ENCODE data around the gene NPNT. TPM values are rescaled to one million over a fixed set of nuclear protein-coding genes. Genes with fewer than 3 reads are reported as not detected.

The NPNT gene
- total RNA-seq, 4 donors from 2014 or later, result 86.1 to 150 (median 114) TPM

- no peaks in the 10 kb centered on the region for H3K36me3 ChIP-seq
- no peaks in the 10 kb centered on the region for H3K4me1 ChIP-seq
- no peaks in the 10 kb centered on the region for H3K9me3 ChIP-seq
- 18 to 67% methylated on average over 2 of the region's 2 CpGs for WGBS, 2 donors (ENCODE audit: low coverage in 1 of 2)
- no peak overlapping the region for H3K4me3 ChIP-seq
- no peak for TF ChIP-seq CTCF (IDR thresholded peaks at IDR 0.05)
- no peak for TF ChIP-seq EP300 (IDR thresholded peaks at IDR 0.05)
- ATAC-seq, result no peak
- H3K27me3 ChIP-seq, result no peaks in the 10 kb centered on the region
- H3K27ac ChIP-seq, result no peak overlapping the region
These were observed 107.7 kb downstream of the NPNT start for GRCh38 chr4:106002994-106003393.

- WGBS, 2 donors (ENCODE audit: low coverage in 1 of 2), result 100% methylated on average over 2 of the region's 2 CpGs; no CpG with 5 or more reads in 1 of the 2 donors
- peaks cover 0 to 19% (median 0%) of the 10 kb centered on the region in 3 donors for H3K9me3 ChIP-seq
- ATAC-seq, result no peak
These were observed 115.5 kb downstream of the NPNT start for GRCh38 chr4:106010761-106011160.

GRCh38 chr4:106011387-106011786 is 116.1 kb downstream of the NPNT start:
- WGBS, 2 donors (ENCODE audit: low coverage in 1 of 2), result 80 to 100% methylated on average over 1 of the region's 1 CpG
- H3K4me3 ChIP-seq, result no peak overlapping the region
- TF ChIP-seq POLR2A (IDR thresholded peaks at IDR 0.05), result no peak
- no peak for TF ChIP-seq CTCF (IDR thresholded peaks at IDR 0.05)
- TF ChIP-seq EP300 (IDR thresholded peaks at IDR 0.05), result no peak
- H3K27ac ChIP-seq, result no peak overlapping the region
- ATAC-seq, result no peak
- no peaks in the 10 kb centered on the region for H3K27me3 ChIP-seq
- H3K4me1 ChIP-seq, result no peaks in the 10 kb centered on the region
- peaks cover 0 to 19% (median 0%) of the 10 kb centered on the region in 3 donors for H3K9me3 ChIP-seq
- H3K36me3 ChIP-seq, result no peaks in the 10 kb centered on the region

More at GRCh38 chr4:106010761-106011160, 115.5 kb downstream of the NPNT start:
- Histone ChIP-seq H3K27me3 (no peaks in the 10 kb centered on the region), H3K4me3 (no peak overlapping the region), H3K27ac (no peak overlapping the region), H3K4me1 (no peaks in the 10 kb centered on the region), H3K36me3 (no peaks in the 10 kb centered on the region)
- TF ChIP-seq POLR2AphosphoS5 (IDR thresholded peaks at IDR 0.05) (no peak), EP300 (IDR thresholded peaks at IDR 0.05) (no peak), POLR2A (IDR thresholded peaks at IDR 0.05) (no peak), CTCF (IDR thresholded peaks at IDR 0.05) (no peak)

GRCh38 chr4:106017975-106018374 is 122.7 kb downstream of the NPNT start:
- Histone ChIP-seq H3K4me1 (peaks cover 0 to 8% (median 0%) of the 10 kb centered on the region in 3 donors), H3K9me3 (no peaks in the 10 kb centered on the region), H3K27ac (no peak overlapping the region), H3K36me3 (no peaks in the 10 kb centered on the region), H3K4me3 (no peak overlapping the region), H3K27me3 (no peaks in the 10 kb centered on the region)
- TF ChIP-seq POLR2A (IDR thresholded peaks at IDR 0.05), result no peak
- no peak for TF ChIP-seq POLR2AphosphoS5 (IDR thresholded peaks at IDR 0.05)
- TF ChIP-seq CTCF (IDR thresholded peaks at IDR 0.05), result no peak
- TF ChIP-seq EP300 (IDR thresholded peaks at IDR 0.05), result no peak
- 54 to 86% methylated on average over 3 to 5 of the region's 5 CpGs for WGBS, 2 donors (ENCODE audit: low coverage in 1 of 2)
- no peak for ATAC-seq

GRCh38 chr4:106019771-106020170 is 124.5 kb downstream of the NPNT start:
- no peaks in the 10 kb centered on the region for H3K9me3 ChIP-seq
- H3K4me1 ChIP-seq, result peaks cover 0 to 8% (median 0%) of the 10 kb centered on the region in 3 donors
- no peak for TF ChIP-seq POLR2AphosphoS5 (IDR thresholded peaks at IDR 0.05)
- no peak for TF ChIP-seq CTCF (IDR thresholded peaks at IDR 0.05)
- no peak for TF ChIP-seq EP300 (IDR thresholded peaks at IDR 0.05)
- no peak for TF ChIP-seq POLR2A (IDR thresholded peaks at IDR 0.05)
- ATAC-seq, result no peak
- no peaks in the 10 kb centered on the region for H3K36me3 ChIP-seq
- H3K27me3 ChIP-seq, result no peaks in the 10 kb centered on the region
- H3K27ac ChIP-seq, result no peak overlapping the region
- H3K4me3 ChIP-seq, result no peak overlapping the region

Other genes starting within 250 kb of the NPNT start
- gene INTS12, start 186.8 kb upstream of the NPNT start, total RNA-seq, result 10 to 100 TPM; 24.2 to 46.1 (median 31.1) TPM
- 10 to 100 TPM; 11.1 to 12.9 (median 12.2) TPM for gene GSTCD, start 186.7 kb upstream of the NPNT start, total RNA-seq